Measurements from ENCODE around the gene VIPAS39. TPM values are rescaled to one million over a fixed set of nuclear protein-coding genes. Genes with fewer than 3 reads are reported as not detected.

The VIPAS39 gene
- total and polyA plus RNA-seq, 2 of the 4 experiments (the other 2 are of a cell fraction) = 19.0 to 43.0 TPM

Small RNA genes within 50 kb of the gene (microRNA-seq; reads per million reads assigned to microRNA genes)
- not detected for gene RF00404 (ENCODE audit: insufficient read depth, insufficient read length)

Small RNA genes within 50 kb of the gene (small RNA-seq; reads per million reads assigned to genes)
- gene RF00404 = 0 reads per million in 5 experiments

Other genes starting within 250 kb of the VIPAS39 start
- gene NGB, start 186.4 kb downstream of the VIPAS39 start, total RNA-seq (2012; rRNA removed) = not detected in 2 replicates
- gene NGB, start 186.4 kb downstream of the VIPAS39 start, polyA plus RNA-seq (2012; rRNA removed) = not detected in 2 replicates
- 5.8 and 6.5 TPM in 2 replicates for gene POMT2, start 136.7 kb downstream of the VIPAS39 start, total RNA-seq (2012; rRNA removed)
- 13.0 and 13.1 TPM in 2 replicates for gene POMT2, start 136.7 kb downstream of the VIPAS39 start, polyA plus RNA-seq (2012; rRNA removed)
- 25.0 and 29.0 TPM in 2 replicates for gene GSTZ1, start 136.6 kb downstream of the VIPAS39 start, total RNA-seq (2012; rRNA removed)
- gene GSTZ1, start 136.6 kb downstream of the VIPAS39 start, polyA plus RNA-seq (2012; rRNA removed) = 19.3 and 19.4 TPM in 2 replicates
- 5.0 and 6.9 TPM in 2 replicates for gene TMED8, start 80.5 kb downstream of the VIPAS39 start, total RNA-seq (2012; rRNA removed)
- 1.9 and 2.2 TPM in 2 replicates for gene TMED8, start 80.5 kb downstream of the VIPAS39 start, polyA plus RNA-seq (2012; rRNA removed)
- 1.3 and 1.7 TPM in 2 replicates for gene SAMD15, start 80.2 kb downstream of the VIPAS39 start, total RNA-seq (2012; rRNA removed)
- gene SAMD15, start 80.2 kb downstream of the VIPAS39 start, polyA plus RNA-seq (2012; rRNA removed) = 0.17 and 0.68 TPM in 2 replicates
- under 0.01 TPM in 2 replicates for gene NOXRED1, start 34.1 kb downstream of the VIPAS39 start, total RNA-seq (2012; rRNA removed)
- gene NOXRED1, start 34.1 kb downstream of the VIPAS39 start, polyA plus RNA-seq (2012; rRNA removed) = 0.06 and 0.14 TPM in 2 replicates
- gene AHSA1, start 492 bp upstream of the VIPAS39 start, total RNA-seq (2012; rRNA removed) = 152 and 166 TPM in 2 replicates
- 190 and 252 TPM in 2 replicates for gene AHSA1, start 492 bp upstream of the VIPAS39 start, polyA plus RNA-seq (2012; rRNA removed)
- under 0.01 TPM in 2 replicates for gene ISM2, start 41.2 kb upstream of the VIPAS39 start, total RNA-seq (2012; rRNA removed)
- gene ISM2, start 41.2 kb upstream of the VIPAS39 start, polyA plus RNA-seq (2012; rRNA removed) = 0.12 and 0.19 TPM in 2 replicates
- gene SPTLC2, start 159.0 kb upstream of the VIPAS39 start, total RNA-seq (2012; rRNA removed) = 68.3 and 100.0 TPM in 2 replicates
- gene SPTLC2, start 159.0 kb upstream of the VIPAS39 start, polyA plus RNA-seq (2012; rRNA removed) = 16.8 and 22.6 TPM in 2 replicates